HG03196 (cell line): ENCODE measurements around the gene IL17RE.
"Not testable (repeated sequence)": the region's sequence is repeated elsewhere in the genome, so short reads cannot be mapped to it uniquely, and the experiment has no call there.

Experiments used
- ATAC-seq: cut with Tn5 transposase; IDR thresholded peaks from one replicate; pipeline ENCODE4 v1.9.1; 2021; ENCODE audit not compliant: unreplicated experiment

The IL17RE gene

DNA sequence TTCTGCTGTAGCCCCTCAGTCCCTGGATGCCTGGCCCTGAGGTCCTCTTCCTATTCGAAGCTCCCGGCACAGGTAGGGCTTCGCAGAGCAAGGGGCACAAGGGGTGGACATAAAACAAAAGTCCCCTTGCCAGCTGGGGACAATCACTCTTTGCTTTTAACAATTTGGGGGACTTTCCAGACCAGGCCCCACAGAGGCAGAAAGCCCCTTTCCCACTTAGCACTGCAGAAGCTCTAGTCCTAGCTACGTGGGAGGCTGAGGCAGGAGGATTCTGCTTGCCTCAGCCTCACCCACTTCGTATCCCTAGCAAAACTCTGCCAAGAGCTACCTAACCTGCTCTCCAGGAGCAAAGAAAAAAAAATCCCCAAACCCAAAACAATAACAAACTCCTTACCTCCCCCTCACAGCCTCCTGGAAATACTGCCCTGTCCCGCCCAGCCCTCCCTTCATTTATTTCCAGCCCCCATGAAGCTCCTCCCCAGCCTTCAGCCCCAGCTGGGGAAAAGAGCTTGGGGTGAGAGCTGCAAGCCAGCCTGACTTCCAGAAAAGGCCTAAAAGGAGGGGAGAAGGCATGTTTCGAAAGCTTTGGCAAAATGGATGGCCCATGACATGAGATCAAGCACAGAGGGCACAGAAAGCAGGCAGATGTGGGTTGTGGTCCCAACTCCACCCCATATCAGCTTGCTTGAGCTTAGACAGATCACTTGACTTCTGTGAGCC, 22.7 kb upstream of the IL17RE start, which contains the start of gene CIDEC:
Gene CIDEC, minus strand, starts transcription at position 424 of the 720 bp plus-strand sequence. CDS start 1,767 bp downstream, outside the sequence.
- no peak for ATAC-seq

- ATAC-seq: no peak
Measured at GRCh38 chr3:9881441-9881840, 21.2 kb upstream of the IL17RE start.

DNA sequence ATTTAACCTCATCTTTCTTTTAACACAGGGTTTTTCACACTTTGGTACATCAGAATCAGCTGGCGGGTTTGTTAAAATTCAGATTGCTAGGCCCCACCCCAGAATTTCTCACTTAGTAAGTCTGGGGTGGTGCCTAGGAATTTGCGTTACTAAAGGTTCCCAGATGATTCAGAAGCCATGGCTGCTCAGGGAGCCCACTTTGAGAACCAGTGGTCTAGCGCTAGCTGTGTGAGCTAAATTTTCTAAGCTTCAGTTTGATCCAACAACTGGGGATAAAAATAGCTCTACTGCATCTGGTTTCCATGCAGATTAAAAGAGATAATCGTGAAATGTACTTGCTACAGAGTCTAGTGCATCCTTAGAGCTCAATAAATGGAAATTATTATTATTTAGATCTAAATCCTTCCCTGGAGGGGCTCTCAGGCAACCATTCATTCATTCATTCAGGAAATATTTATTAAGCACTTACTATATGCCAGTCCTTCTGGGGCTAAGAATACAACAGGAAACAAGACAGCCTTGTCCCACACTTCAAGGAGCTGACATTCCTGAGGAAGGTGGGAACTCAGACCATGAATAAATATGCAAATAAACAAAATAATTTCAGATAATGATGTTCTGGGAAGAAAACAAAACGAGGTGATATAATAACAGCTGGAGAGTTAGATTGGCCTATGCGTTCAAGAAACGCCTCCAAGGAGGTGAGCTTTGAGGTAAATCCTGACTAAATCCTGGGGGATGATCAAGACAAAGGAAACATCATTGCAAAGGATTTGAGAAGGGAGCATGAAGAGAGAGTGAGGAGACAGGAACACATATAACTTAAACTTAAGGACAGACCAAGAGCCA, 18.7 kb upstream of the IL17RE start:
- no peak for ATAC-seq

GRCh38 chr3:9884555-9885165, 18.0 kb upstream of the IL17RE start:
- no peak for ATAC-seq

DNA sequence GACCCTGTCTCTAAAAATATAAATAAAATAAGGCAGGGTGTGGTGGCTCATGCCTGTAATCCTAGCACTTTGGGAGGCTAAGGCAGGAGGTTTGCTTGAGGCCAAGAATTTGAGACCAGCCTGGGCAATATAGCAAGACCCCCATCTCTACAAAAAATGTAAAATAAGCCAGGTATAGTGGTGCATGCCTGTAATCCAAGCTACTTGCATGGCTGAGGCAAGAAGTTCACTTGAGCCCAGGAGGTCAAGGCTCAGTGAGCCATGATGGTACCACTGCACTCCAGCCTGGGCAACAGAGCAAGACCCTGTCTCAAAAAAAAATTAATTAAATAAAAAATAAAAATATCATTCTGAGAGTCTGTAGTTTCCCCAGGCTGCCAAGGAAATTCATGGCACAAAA, 16.3 kb upstream of the IL17RE start:
- no peak for ATAC-seq

GRCh38 chr3:9887480-9887879, 15.2 kb upstream of the IL17RE start:
- ATAC-seq: no peak

- no peak for ATAC-seq
Measured at GRCh38 chr3:9888540-9888939, 14.1 kb upstream of the IL17RE start.

DNA sequence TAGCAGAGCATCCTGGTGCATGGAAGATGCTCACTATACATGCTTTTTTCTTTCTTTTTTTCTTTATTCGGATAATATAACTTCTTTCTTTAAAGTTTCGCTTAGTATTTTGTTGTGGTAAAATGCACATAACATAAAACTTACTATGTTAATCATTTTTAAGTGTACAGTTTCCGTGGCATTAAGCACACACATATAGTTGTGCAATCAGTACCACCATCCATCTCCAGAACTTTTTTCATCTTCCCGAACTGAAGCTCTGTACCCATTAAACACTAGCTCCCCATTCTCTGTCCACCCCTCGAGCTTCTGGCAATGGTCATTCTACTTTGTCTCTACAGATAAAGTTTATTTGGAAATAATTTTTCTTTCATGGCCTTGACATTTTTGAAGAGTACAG, 13.2 kb upstream of the IL17RE start:
- ATAC-seq: no peak

- ATAC-seq: peak; percentile 74
Measured at GRCh38 chr3:9890249-9891071, 12.2 kb upstream of the IL17RE start, which contains the start of gene JAGN1. Gene JAGN1, plus strand, starts transcription at chr3:9890610. Its CDS starts 113 bp downstream, at chr3:9890723.

DNA sequence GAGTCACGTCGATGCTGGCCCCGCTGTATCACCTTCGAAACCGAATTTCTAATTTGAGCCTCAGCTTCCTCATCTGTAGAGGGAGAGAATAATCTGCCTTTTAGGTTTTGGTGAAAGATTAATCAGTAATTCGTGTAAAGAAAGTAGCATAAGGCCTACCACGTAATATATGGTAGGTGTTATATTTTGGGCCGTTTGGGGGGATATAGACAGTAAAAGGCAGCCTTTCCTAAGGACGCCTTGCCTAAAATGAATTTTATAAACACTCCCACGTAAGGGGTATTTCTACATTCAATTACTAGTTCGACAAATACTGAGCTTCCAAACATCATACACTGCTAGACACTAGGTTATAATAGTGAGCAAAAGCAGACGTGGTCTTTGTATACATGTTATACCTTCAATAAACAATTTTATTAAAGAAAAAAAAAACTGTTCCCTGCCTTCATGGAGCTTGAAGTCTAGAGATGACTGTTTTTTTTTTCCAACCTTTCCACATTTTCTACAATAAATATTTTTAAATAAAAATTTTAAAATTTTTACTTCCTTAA, 11.5 kb upstream of the IL17RE start:
- no peak for ATAC-seq

- ATAC-seq: no peak
Measured at GRCh38 chr3:9893739-9894138, 8.9 kb upstream of the IL17RE start.

DNA sequence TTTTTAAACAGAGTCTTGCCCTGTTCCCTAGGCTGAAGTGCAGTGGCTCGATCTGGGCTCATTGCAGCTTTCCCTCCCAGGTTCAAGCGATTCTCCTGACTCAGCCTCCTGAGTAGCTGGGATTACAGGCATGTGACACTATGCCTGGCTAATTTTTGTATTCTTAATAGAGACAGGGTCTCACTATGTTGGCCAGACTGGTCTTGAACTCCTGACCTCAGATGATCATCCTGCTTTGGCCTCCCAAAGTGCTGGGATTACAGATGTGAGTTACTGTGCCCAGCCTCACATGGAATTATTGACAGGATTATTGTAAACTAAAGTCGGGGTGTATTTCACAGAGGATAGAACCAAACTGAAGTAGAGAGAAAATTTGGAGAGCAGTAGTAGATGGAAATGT, 6.9 kb upstream of the IL17RE start:
- ATAC-seq: not testable (repeated sequence)

- not testable (repeated sequence) for ATAC-seq
Measured at GRCh38 chr3:9896755-9897407, 5.8 kb upstream of the IL17RE start.

GRCh38 chr3:9897408-9898372, 5.0 kb upstream of the IL17RE start:
- no peak for ATAC-seq

DNA sequence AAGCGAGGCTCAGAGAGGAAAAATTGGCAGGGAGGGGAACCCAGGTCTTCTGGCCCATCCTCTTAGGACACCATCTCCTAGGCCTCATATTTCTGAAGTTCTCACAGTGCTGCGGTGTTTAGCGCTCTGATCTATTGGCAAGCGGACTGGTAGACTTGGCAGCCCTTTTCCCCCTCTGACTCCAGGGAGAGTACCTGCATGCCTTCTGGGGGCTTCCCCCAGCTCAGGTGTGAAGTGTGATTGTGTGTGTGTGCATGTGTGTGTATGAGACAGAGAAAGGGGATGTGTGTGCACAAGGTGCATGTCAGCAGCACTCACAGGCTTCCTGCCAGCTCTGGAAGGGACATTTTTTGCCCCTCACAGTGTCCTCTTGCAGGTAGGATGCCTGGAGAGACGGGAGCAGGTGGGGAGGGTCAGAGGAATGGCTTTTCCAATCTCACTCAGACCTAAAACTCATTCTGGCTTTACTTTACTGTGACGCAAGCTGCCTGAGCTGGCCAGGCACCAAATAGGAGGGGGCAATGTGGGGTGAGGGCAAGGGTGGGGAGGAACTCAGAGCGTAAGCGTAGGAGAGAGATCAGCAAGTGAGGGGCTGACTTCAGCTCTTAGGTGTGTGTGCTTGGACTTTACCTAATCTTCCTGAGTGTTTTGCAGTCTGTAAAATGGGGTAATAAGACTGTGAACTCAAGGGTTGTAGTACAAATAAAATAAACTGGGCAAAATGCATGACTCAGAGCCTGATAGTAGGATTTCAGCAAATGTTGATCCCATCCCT, 4.0 kb upstream of the IL17RE start:
- ATAC-seq: no peak

DNA sequence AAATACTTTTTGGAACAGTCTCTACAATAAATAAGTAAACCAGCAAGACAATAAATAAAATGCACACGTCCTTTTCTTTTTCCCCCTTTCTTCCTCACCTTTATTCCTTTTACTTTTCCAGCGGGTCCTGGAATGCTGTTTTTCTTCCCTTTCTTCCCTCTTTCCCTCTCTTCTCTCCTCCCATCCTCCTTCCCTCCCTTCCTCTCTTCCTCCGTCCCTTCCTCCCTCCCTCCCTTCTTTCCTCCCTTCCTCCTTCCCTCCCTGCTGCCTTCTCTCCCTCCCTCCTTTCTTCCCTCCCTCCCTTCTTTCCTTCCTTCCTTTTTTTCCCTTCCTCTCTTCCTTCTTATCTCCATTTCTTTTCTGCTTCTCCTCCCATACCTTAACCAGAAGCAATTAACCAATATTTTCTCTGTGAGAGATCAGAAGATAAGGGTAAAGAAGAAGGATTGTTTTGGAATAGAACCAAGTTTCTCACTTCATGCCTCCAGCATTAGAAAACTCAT, 3.3 kb upstream of the IL17RE start:
- no peak for ATAC-seq

DNA sequence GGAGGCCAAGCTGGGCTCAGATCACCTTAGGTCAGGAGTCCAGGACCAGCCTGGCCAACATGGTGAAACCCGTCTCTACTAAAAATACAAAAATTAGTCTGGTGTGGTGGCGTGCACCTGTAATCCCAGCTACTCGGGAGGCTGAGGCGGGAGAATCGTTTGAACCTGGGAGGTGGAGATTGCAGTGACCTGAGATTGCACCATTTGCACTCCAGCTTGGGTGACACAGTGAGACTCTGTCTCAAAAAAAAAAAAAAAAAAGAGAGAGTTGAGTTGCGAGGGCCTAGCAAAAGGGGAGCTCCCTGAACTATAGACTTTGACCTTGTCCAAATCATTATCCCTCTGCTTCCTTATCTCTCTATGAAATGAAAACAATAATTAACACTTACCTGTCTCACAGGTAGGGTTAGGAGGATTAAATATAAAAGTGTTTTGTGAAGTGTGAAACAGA, 1.7 kb upstream of the IL17RE start:
- not testable (repeated sequence) for ATAC-seq

DNA sequence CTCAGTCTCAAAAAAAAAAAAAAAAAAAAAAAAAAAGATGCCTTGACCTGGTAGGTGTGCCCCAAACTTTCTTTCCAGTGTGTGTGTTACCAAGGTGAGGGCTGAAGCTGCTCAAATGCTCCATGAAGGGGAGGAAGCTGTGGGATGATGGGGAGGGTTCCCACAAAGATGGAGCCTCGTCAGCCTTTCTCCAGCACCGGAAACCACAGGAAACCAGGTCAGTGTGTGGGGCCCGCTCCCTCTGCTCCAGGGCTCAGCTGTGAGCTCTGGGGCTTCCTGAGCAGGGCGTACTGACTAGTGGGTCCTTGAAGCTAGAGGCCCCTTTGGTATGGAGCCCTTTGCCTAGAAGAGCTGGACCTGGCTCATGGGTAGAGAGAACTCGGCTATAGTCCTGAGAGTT, 681 bp upstream of the IL17RE start:
- ATAC-seq: no peak
